ENCODE results near the gene ADCK2.
"Not testable (repeated sequence)": the region's sequence is repeated elsewhere in the genome, so short reads cannot be mapped to it uniquely, and the experiment has no call there.

ADCK2 gene

GRCh38 chr7:140696680-140697446, 24.1 kb downstream of the ADCK2 start, which contains the start of gene NDUFB2:
NDUFB2 (plus strand) TSS chr7:140696708; CDS start chr7:140696745, 37 bp downstream.
- peak within 1 kb of the TSS; percentile 84 for H3K9ac ChIP-seq (ENCODE audit: low read depth, low read length)
- H3K36me3 ChIP-seq (ENCODE audit: control insufficient read depth, insufficient read depth, low read length), result no peaks in the 10 kb centered on the region
- no peaks in the 10 kb centered on the region for H3K9me3 ChIP-seq (ENCODE audit: control insufficient read depth, insufficient read depth, low read length)
- peak within 1 kb of the TSS; percentile 90 for H3K27ac ChIP-seq (ENCODE audit: low read depth, low read length)
- peak within 1 kb of the TSS; percentile 99 for H3K4me3 ChIP-seq (ENCODE audit: low read depth, low read length)
- no peaks in the 10 kb centered on the region for H3K27me3 ChIP-seq (ENCODE audit: control insufficient read depth, insufficient read depth, low read length)
- H3K4me1 ChIP-seq (ENCODE audit: control insufficient read depth, insufficient read depth, low read length), result peaks cover 6% of the 10 kb centered on the region; the same call in 1 of the 2 replicates

DNA sequence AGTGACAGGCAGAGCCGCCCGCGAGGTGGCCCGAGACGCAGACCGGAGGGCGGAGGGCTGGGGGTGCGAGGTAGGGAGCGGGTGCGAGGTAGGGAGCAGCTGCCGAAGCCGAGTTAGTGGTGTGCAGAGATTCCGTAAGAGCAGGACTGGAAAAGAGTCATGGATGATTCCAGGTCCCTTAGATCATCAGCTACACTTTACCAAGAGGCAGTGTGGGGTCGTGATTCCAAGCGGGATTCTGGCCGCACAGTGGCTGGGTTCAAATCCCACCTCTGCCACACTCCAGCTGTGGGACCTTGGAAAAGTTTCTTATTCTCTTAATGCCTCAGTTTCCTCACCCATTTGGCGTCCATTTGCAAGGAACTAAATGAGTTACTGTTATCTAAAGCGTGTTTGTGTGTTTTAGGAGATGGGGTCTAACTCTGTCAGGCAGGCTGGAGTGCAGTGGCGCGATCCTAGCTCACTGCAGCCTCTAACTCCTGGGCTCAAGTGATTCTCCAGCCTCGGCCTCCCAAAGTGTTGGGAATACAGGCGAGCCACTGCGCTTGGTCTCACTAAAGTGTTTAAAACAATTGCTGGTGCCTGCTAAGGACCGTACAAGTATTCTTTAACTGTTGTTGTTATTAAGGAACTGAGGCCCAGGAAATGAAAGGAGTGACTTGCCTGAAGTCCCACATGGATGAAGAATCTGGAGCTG, 24.9 kb downstream of the ADCK2 start:
- H3K9ac ChIP-seq (ENCODE audit: low read depth, low read length), result peak overlapping the region; percentile 84
- peaks cover 6% of the 10 kb centered on the region; the same call in 1 of the 2 replicates for H3K4me1 ChIP-seq (ENCODE audit: control insufficient read depth, insufficient read depth, low read length)
- peak overlapping the region; percentile 99 for H3K4me3 ChIP-seq (ENCODE audit: low read depth, low read length)
- H3K27me3 ChIP-seq (ENCODE audit: control insufficient read depth, insufficient read depth, low read length), result no peaks in the 10 kb centered on the region
- no peaks in the 10 kb centered on the region for H3K36me3 ChIP-seq (ENCODE audit: control insufficient read depth, insufficient read depth, low read length)
- no peaks in the 10 kb centered on the region for H3K9me3 ChIP-seq (ENCODE audit: control insufficient read depth, insufficient read depth, low read length)
- peak overlapping the region; percentile 90 for H3K27ac ChIP-seq (ENCODE audit: low read depth, low read length)

GRCh38 chr7:140698477-140698876, 25.7 kb downstream of the ADCK2 start:
- H3K9me3 ChIP-seq (ENCODE audit: control insufficient read depth, insufficient read depth, low read length), result no peaks in the 10 kb centered on the region
- no peak overlapping the region for H3K4me3 ChIP-seq (ENCODE audit: low read depth, low read length)
- H3K36me3 ChIP-seq (ENCODE audit: control insufficient read depth, insufficient read depth, low read length), result no peaks in the 10 kb centered on the region
- no peak overlapping the region for H3K27ac ChIP-seq (ENCODE audit: low read depth, low read length)
- H3K4me1 ChIP-seq (ENCODE audit: control insufficient read depth, insufficient read depth, low read length), result peaks cover 6% of the 10 kb centered on the region; the same call in 1 of the 2 replicates
- H3K27me3 ChIP-seq (ENCODE audit: control insufficient read depth, insufficient read depth, low read length), result no peaks in the 10 kb centered on the region
- H3K9ac ChIP-seq (ENCODE audit: low read depth, low read length), result no peak overlapping the region

GRCh38 chr7:140702774-140703173, 30.0 kb downstream of the ADCK2 start:
- Histone ChIP-seq H3K27me3 (ENCODE audit: control insufficient read depth, insufficient read depth, low read length) (no peaks in the 10 kb centered on the region), H3K4me3 (ENCODE audit: low read depth, low read length) (no peak overlapping the region), H3K9me3 (ENCODE audit: control insufficient read depth, insufficient read depth, low read length) (no peaks in the 10 kb centered on the region), H3K9ac (ENCODE audit: low read depth, low read length) (no peak overlapping the region), H3K27ac (ENCODE audit: low read depth, low read length) (no peak overlapping the region), H3K36me3 (ENCODE audit: control insufficient read depth, insufficient read depth, low read length) (peaks cover 29% of the 10 kb centered on the region), H3K4me1 (ENCODE audit: control insufficient read depth, insufficient read depth, low read length) (peaks cover 1% of the 10 kb centered on the region; the same call in 1 of the 2 replicates)

GRCh38 chr7:140704205-140704604, 31.5 kb downstream of the ADCK2 start:
- Histone ChIP-seq H3K27me3 (ENCODE audit: control insufficient read depth, insufficient read depth, low read length) (no peaks in the 10 kb centered on the region), H3K9me3 (ENCODE audit: control insufficient read depth, insufficient read depth, low read length) (no peaks in the 10 kb centered on the region), H3K27ac (ENCODE audit: low read depth, low read length) (no peak overlapping the region), H3K9ac (ENCODE audit: low read depth, low read length) (no peak overlapping the region), H3K4me3 (ENCODE audit: low read depth, low read length) (no peak overlapping the region), H3K4me1 (ENCODE audit: control insufficient read depth, insufficient read depth, low read length) (no peaks in the 10 kb centered on the region), H3K36me3 (ENCODE audit: control insufficient read depth, insufficient read depth, low read length) (peaks cover 29% of the 10 kb centered on the region)

- H3K36me3 ChIP-seq (ENCODE audit: control insufficient read depth, insufficient read depth, low read length), result peaks cover 29% of the 10 kb centered on the region
- H3K9ac ChIP-seq (ENCODE audit: low read depth, low read length), result no peak overlapping the region
- no peak overlapping the region for H3K27ac ChIP-seq (ENCODE audit: low read depth, low read length)
- no peaks in the 10 kb centered on the region for H3K27me3 ChIP-seq (ENCODE audit: control insufficient read depth, insufficient read depth, low read length)
- H3K4me3 ChIP-seq (ENCODE audit: low read depth, low read length), result no peak overlapping the region
- no peaks in the 10 kb centered on the region for H3K9me3 ChIP-seq (ENCODE audit: control insufficient read depth, insufficient read depth, low read length)
- no peaks in the 10 kb centered on the region for H3K4me1 ChIP-seq (ENCODE audit: control insufficient read depth, insufficient read depth, low read length)
Observed at GRCh38 chr7:140707132-140707531, 34.4 kb downstream of the ADCK2 start.

GRCh38 chr7:140708764-140709163, 36.0 kb downstream of the ADCK2 start:
- H3K4me1 ChIP-seq (ENCODE audit: control insufficient read depth, insufficient read depth, low read length); H3K27ac ChIP-seq (ENCODE audit: low read depth, low read length); H3K9ac ChIP-seq (ENCODE audit: low read depth, low read length); H3K4me3 ChIP-seq (ENCODE audit: low read depth, low read length); H3K9me3 ChIP-seq (ENCODE audit: control insufficient read depth, insufficient read depth, low read length); H3K27me3 ChIP-seq (ENCODE audit: control insufficient read depth, insufficient read depth, low read length): not testable (repeated sequence)
- peaks cover 29% of the 10 kb centered on the region for H3K36me3 ChIP-seq (ENCODE audit: control insufficient read depth, insufficient read depth, low read length)

- H3K36me3 ChIP-seq (ENCODE audit: control insufficient read depth, insufficient read depth, low read length), result not testable (repeated sequence)
Observed at GRCh38 chr7:140712392-140712791, 39.6 kb downstream of the ADCK2 start.

DNA sequence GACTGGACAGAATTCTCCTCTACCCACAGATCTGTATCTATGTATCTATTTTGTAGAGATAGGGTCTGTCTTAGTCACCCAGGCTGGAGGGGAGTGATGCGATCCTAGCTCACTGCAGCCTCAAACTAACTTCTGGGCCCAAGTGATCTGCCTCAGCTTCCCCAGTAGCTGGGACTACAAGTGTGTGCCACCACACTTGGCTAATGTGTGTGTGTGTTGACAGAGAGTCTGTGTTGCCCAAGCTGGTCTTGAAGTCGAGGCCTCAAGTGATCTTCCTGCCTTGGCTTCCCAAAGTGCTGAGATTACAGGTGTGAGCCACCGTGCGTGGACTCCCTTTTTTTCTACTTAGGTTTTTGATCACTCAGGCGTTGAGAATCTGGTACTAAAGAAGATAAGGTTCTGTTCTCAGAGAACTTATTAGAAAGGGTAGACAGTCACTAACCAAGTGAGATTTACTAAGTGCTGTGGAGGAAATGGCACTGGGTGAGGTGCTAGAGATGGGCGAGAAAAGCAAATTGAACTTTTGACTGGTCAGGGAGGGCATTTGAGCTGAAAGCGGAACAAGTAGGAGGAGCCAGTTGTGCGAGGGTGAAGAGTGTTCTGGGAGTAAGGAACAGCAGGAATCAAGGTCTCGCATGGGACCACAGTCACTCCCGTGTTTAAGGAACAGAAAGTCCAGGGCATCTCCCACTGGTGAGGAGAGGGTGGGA, 41.7 kb downstream of the ADCK2 start:
- no peaks in the 10 kb centered on the region for H3K36me3 ChIP-seq (ENCODE audit: control insufficient read depth, insufficient read depth, low read length)
- no peaks in the 10 kb centered on the region for H3K9me3 ChIP-seq (ENCODE audit: control insufficient read depth, insufficient read depth, low read length)
- H3K4me1 ChIP-seq (ENCODE audit: control insufficient read depth, insufficient read depth, low read length), result no peaks in the 10 kb centered on the region
- no peaks in the 10 kb centered on the region for H3K27me3 ChIP-seq (ENCODE audit: control insufficient read depth, insufficient read depth, low read length)
- no peak overlapping the region for H3K9ac ChIP-seq (ENCODE audit: low read depth, low read length)
- H3K27ac ChIP-seq (ENCODE audit: low read depth, low read length), result no peak overlapping the region
- no peak overlapping the region for H3K4me3 ChIP-seq (ENCODE audit: low read depth, low read length)

More at GRCh38 chr7:140712392-140712791, 39.6 kb downstream of the ADCK2 start:
- not testable (repeated sequence) for H3K9me3 ChIP-seq (ENCODE audit: control insufficient read depth, insufficient read depth, low read length); H3K4me3 ChIP-seq (ENCODE audit: low read depth, low read length); H3K9ac ChIP-seq (ENCODE audit: low read depth, low read length); H3K27ac ChIP-seq (ENCODE audit: low read depth, low read length); H3K27me3 ChIP-seq (ENCODE audit: control insufficient read depth, insufficient read depth, low read length); H3K4me1 ChIP-seq (ENCODE audit: control insufficient read depth, insufficient read depth, low read length)

- Histone ChIP-seq H3K27ac (ENCODE audit: low read depth, low read length) (no peak overlapping the region), H3K9me3 (ENCODE audit: control insufficient read depth, insufficient read depth, low read length) (no peaks in the 10 kb centered on the region), H3K36me3 (ENCODE audit: control insufficient read depth, insufficient read depth, low read length) (no peaks in the 10 kb centered on the region), H3K9ac (ENCODE audit: low read depth, low read length) (no peak overlapping the region), H3K27me3 (ENCODE audit: control insufficient read depth, insufficient read depth, low read length) (no peaks in the 10 kb centered on the region), H3K4me1 (ENCODE audit: control insufficient read depth, insufficient read depth, low read length) (no peaks in the 10 kb centered on the region), H3K4me3 (ENCODE audit: low read depth, low read length) (no peak overlapping the region)
Observed at GRCh38 chr7:140719721-140720120, 47.0 kb downstream of the ADCK2 start.

- H3K27ac ChIP-seq (ENCODE audit: low read depth, low read length), result no peak overlapping the region
Observed at GRCh38 chr7:140722254-140722653, 49.5 kb downstream of the ADCK2 start.

More at GRCh38 chr7:140722254-140722653, 49.5 kb downstream of the ADCK2 start:
- Histone ChIP-seq H3K36me3 (ENCODE audit: control insufficient read depth, insufficient read depth, low read length) (no peaks in the 10 kb centered on the region), H3K27me3 (ENCODE audit: control insufficient read depth, insufficient read depth, low read length) (no peaks in the 10 kb centered on the region), H3K4me3 (ENCODE audit: low read depth, low read length) (no peak overlapping the region), H3K9me3 (ENCODE audit: control insufficient read depth, insufficient read depth, low read length) (no peaks in the 10 kb centered on the region), H3K4me1 (ENCODE audit: control insufficient read depth, insufficient read depth, low read length) (no peaks in the 10 kb centered on the region), H3K9ac (ENCODE audit: low read depth, low read length) (no peak overlapping the region)
